Transverse colon (tissue), 4 donors: ENCODE data around the gene SAPCD2. TPM values are rescaled to one million over a fixed set of nuclear protein-coding genes. Genes with fewer than 3 reads are reported as not detected.
A peak's percentile ranks its signal among the peaks of the same experiment; 100 is the strongest.

ENCODE experiments used
- DNase-seq: peaks from one replicate; pipeline ENCODE4 v3.0.0-alpha.2; 2019
- H3K27ac ChIP-seq, 4 donors: fragments of 200-600 bp; sonication (generic); 2 replicates each; pipeline ENCODE4 v1.5.1; 2016 to 2018; ENCODE audit warnings: inconsistent platforms in 4 of 4
- H3K27me3 ChIP-seq: fragments of 200-600 bp; sonication (generic); 2 replicates; pipeline ENCODE4 v1.5.1; 2017; ENCODE audit warnings: inconsistent platforms
- H3K36me3 ChIP-seq, 4 donors: fragments of 200-600 bp; sonication (generic); 2 replicates each; pipeline ENCODE4 v1.5.1; 2017 to 2019; ENCODE audit warnings: inconsistent platforms in 4 of 4
- H3K4me1 ChIP-seq, 4 donors: fragments of 200-600 bp; sonication (generic); 2 replicates each; pipeline ENCODE4 v1.5.1; 2017 to 2020; ENCODE audit warnings: inconsistent platforms in 4 of 4
- H3K4me3 ChIP-seq, 4 donors: fragments of 200-600 bp; sonication (generic); 1 replicate in 1 of 4; 2 replicates in 3 of 4; pipeline versions ENCODE4 v1.5.1 to v1.6.1; 2017 to 2019; ENCODE audit warnings: inconsistent platforms in 4 of 4
- H3K9me3 ChIP-seq, 2 donors: fragments of 200-600 bp; sonication (generic); 2 replicates each; pipeline ENCODE4 v1.5.1; 2017 to 2019; ENCODE audit warnings: inconsistent platforms in 2 of 2
- EP300 ChIP-seq: sonication (generic); formaldehyde crosslinking; IDR thresholded peaks from one replicate; pipeline ENCODE4 v1.6.1; 2017; ENCODE audit warnings: antibody characterized with exemption, low read depth
- POLR2A ChIP-seq: fragments of 450-650 bp; IDR thresholded peaks from one replicate; pipeline ENCODE4 v1.6.1; 2016; ENCODE audit warnings: antibody characterized with exemption, mild to moderate bottlenecking, moderate library complexity
- POLR2AphosphoS5 ChIP-seq, 3 donors: sonication (generic); formaldehyde crosslinking; IDR thresholded peaks; one replicate each; pipeline ENCODE4 v1.6.1; 2016; ENCODE audit warnings: antibody characterized with exemption in 3 of 3
- WGBS, 2 donors: methylation state at CpG; one replicate each; pipeline ENCODE4 v1.1.5; 2018; ENCODE audit warnings: low coverage in 1 of 2; 5-methylcytosine and 5-hydroxymethylcytosine counted together
- in situ Hi-C, 4 donors: fragments of 200-750 bp; cut with MboI; loops; one replicate each; pipeline versions ENCODE4 v1.15.0 to v1.15.1; 2017; ENCODE audit warnings: low sequenced_read_pairs in 3 of 4, low pct_ligation_motif_present in 1 of 4, low pct_unique_long_range_greater_than_20kb in 1 of 4
- intact Hi-C: fragments of 100-400 bp; cut with DNase I; formaldehyde crosslinking; loops from one replicate; pipeline ENCODE4 v1.15.1; 2023; ENCODE audit warnings: low total_unique reads
- total RNA-seq, 4 donors: library from RNA; depleted of rRNA; stranded (reverse); fragments of >200 nt; gene quantifications; one replicate each; pipeline ENCODE4 v1.1.0, GENCODE V29; 2016
- TF ChIP-seq, protein P1 (sequence below), 5 experiments: fragments of 200-600 bp in 3 of 5; fragments of 450-650 bp in 2 of 5; sonication (generic) in 3 of 5; IDR thresholded peaks; 1 replicate in 2 of 5; 2 replicates in 3 of 5; pipeline ENCODE4 v1.5.1; 2016 to 2017; ENCODE audit warnings: antibody characterized with exemption in 5 of 5, inconsistent platforms in 3 of 5, mild to moderate bottlenecking in 2 of 5, moderate library complexity in 1 of 5

Gene SAPCD2
- total RNA-seq, 4 donors from 2014 or later: 0.37 to 37.2 (median 3.3) TPM

DNA sequence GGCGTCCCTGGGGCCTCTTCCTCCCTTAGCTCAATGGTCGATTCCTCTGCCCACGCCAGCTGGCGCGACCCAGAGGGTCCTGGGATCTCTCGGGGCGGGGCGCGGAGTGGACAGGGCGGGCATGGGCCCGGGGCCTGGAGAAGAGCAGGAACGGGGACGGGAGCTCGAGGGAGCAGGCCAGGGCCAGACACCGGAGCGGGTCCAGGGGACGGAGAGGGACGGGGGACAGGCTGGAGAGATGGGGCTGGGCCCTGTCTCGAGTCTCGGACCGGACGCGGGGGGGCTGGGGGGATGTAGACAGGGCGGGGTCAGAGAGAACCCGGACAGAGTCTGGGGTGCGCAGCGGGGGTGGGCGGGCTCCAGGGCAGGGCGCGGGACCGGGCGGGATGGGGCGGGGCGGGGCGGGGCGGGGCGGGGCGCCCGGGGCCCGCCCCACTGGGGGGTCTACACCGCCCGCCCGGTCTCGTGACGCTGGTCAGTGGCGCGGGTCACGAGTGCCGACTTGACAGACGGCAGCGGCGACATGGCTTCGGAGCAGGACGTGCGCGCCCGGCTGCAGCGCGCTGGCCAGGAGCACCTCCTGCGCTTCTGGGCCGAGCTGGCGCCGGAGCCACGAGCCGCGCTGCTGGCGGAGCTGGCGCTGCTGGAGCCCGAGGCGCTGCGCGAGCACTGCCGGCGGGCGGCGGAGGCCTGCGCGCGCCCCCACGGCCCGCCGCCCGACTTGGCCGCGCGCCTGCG lies 6.8 kb upstream of the SAPCD2 start, which contains the start of gene UAP1L1:
Gene UAP1L1 (plus strand): TSS at position 508 of the 738 bp plus-strand sequence. CDS start 16 bp downstream, at position 524.
- in situ Hi-C loops: no loop called here
- Histone ChIP-seq H3K9me3 (no peaks in the 10 kb centered on the region), H3K4me1 (peaks cover 16 to 32% (median 24%) of the 10 kb centered on the region in 4 donors), H3K27me3 (peaks cover 23% of the 10 kb centered on the region), H3K36me3 (no peaks in the 10 kb centered on the region), H3K4me3 (peak within 1 kb of the TSS; percentile 43 to 74 (median 58)), H3K27ac (peak within 1 kb of the TSS; percentile 63 to 73 (median 66))
- intact Hi-C loops: no loop called here
- WGBS, 2 donors: 2% methylated on average over 30 of the region's 87 CpGs; no CpG with 5 or more reads in 1 of the 2 donors
- peak; percentile 81 for DNase-seq
- TF ChIP-seq POLR2AphosphoS5 (IDR thresholded peaks at IDR 0.05) (peak; percentile 25 to 64 (median 58)), EP300 (no peak), POLR2A (no peak)
- TF ChIP-seq, protein P1, sequence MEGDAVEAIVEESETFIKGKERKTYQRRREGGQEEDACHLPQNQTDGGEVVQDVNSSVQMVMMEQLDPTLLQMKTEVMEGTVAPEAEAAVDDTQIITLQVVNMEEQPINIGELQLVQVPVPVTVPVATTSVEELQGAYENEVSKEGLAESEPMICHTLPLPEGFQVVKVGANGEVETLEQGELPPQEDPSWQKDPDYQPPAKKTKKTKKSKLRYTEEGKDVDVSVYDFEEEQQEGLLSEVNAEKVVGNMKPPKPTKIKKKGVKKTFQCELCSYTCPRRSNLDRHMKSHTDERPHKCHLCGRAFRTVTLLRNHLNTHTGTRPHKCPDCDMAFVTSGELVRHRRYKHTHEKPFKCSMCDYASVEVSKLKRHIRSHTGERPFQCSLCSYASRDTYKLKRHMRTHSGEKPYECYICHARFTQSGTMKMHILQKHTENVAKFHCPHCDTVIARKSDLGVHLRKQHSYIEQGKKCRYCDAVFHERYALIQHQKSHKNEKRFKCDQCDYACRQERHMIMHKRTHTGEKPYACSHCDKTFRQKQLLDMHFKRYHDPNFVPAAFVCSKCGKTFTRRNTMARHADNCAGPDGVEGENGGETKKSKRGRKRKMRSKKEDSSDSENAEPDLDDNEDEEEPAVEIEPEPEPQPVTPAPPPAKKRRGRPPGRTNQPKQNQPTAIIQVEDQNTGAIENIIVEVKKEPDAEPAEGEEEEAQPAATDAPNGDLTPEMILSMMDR (IDR thresholded peaks at IDR 0.05): no peak

DNA sequence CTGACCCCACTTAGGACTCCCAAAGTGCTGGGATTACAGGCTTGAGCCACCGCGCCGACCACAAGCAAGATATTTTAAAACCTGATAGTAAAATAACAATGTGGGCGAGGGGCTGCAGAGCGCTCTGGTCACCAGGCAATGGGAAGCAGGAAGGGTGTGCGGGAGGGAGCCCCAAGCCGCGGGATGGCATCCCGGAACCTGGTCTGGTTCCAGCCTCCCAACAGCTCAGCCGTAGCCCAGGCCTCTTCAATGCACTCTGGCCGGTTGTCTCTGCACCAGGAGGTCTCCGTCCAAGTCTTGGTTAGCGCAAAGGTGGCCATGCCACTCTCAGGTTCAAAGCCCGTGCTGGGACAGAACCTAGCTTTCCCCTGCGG lies 6.3 kb upstream of the SAPCD2 start:
- intact Hi-C loops: no loop called here
- Histone ChIP-seq H3K4me1 (peaks cover 16 to 32% (median 24%) of the 10 kb centered on the region in 4 donors), H3K27me3 (peaks cover 23% of the 10 kb centered on the region), H3K4me3 (peak overlapping the region in 3 of 4 donors; percentile 43 to 71 (median 45)), H3K36me3 (no peaks in the 10 kb centered on the region), H3K27ac (peak overlapping the region; percentile 63 to 73 (median 66)), H3K9me3 (no peaks in the 10 kb centered on the region)
- in situ Hi-C loops: no loop called here
- 58% methylated on average over 15 of the region's 15 CpGs; no CpG with 5 or more reads in 1 of the 2 donors for WGBS, 2 donors
- no peak for DNase-seq
- TF ChIP-seq POLR2AphosphoS5 (IDR thresholded peaks at IDR 0.05) (no peak), POLR2A (no peak), EP300 (no peak)
- TF ChIP-seq, protein P1 (IDR thresholded peaks at IDR 0.05): no peak

DNA sequence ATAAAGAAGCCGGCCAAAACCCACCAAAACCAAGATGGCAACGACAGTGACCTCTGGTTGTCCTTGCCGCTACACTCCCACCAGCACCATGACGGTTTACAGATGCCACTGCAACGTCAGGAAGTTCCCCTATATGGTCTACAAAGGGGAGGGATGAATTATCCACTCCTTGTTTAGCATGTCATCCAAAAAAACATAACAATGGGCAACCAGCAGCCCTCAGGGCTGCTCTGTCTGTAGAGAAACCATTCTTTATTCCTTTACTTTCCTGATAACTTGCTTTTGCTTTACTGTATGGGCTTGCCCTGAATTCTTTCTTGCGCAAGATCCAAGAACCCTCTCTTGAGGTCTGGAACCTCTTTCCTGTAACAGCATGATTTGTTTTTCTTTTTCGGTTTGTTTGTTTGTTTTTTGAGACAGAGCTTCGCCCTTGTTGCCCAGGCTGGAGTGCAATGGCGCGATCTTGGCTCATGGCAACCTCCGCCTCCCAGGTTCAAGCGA lies 5.0 kb upstream of the SAPCD2 start:
- TF ChIP-seq, protein P1 (IDR thresholded peaks at IDR 0.05): no peak
- TF ChIP-seq EP300 (no peak), POLR2A (no peak), POLR2AphosphoS5 (IDR thresholded peaks at IDR 0.05) (no peak)
- Histone ChIP-seq H3K27ac (no peak overlapping the region), H3K27me3 (peaks cover 23% of the 10 kb centered on the region), H3K4me1 (peaks cover 20 to 40% (median 30%) of the 10 kb centered on the region in 4 donors), H3K36me3 (no peaks in the 10 kb centered on the region), H3K9me3 (no peaks in the 10 kb centered on the region), H3K4me3 (no peak overlapping the region)
- no peak for DNase-seq
- intact Hi-C loops: no loop called here
- WGBS, 2 donors: 81 to 89% methylated on average over 7 to 12 of the region's 12 CpGs
- in situ Hi-C loops: no loop called here

DNA sequence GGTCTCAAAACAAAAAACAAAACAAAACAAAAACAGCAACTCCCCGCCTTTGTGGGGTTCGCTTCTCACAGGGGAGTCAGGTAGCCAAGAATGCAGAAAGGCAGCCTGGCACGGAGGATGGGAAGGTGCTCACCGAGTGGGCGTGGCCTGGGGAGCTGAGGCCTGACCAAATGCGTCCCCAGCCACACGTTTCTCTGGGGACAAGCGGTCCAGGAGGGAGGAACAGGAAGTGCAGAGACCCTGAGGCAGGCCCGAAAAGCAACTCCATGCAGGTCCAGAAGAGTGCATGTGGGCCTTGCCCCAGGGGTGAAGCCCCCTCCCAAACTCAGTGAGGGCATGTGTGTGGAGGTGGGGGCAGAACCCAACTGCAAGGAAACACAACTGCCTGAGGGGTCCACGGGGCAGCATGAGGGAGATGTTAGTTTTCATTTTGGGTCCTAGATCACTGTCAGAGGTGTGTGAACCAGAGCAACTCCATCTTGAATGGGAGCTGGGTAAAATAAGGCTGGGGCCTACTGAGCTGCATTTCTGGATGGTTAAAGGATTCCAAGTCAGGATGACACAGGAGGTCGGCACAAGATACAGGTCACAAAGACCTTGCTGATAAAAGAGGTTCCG lies 4.4 kb upstream of the SAPCD2 start:
- Histone ChIP-seq H3K4me1 (peaks cover 20 to 41% (median 30%) of the 10 kb centered on the region in 4 donors), H3K4me3 (no peak overlapping the region), H3K9me3 (no peaks in the 10 kb centered on the region), H3K27me3 (peaks cover 25% of the 10 kb centered on the region), H3K36me3 (no peaks in the 10 kb centered on the region), H3K27ac (no peak overlapping the region)
- in situ Hi-C loops (no loop called here), intact Hi-C loops (no loop called here)
- TF ChIP-seq EP300: no peak
- TF ChIP-seq, protein P1 (IDR thresholded peaks at IDR 0.05): no peak
- TF ChIP-seq POLR2A: no peak
- TF ChIP-seq POLR2AphosphoS5 (IDR thresholded peaks at IDR 0.05): no peak
- DNase-seq: no peak
- 83 to 86% methylated on average over 2 to 12 of the region's 12 CpGs for WGBS, 2 donors
